Measurements from ENCODE around the gene TBCD.

- TF ChIP-seq, protein P1, sequence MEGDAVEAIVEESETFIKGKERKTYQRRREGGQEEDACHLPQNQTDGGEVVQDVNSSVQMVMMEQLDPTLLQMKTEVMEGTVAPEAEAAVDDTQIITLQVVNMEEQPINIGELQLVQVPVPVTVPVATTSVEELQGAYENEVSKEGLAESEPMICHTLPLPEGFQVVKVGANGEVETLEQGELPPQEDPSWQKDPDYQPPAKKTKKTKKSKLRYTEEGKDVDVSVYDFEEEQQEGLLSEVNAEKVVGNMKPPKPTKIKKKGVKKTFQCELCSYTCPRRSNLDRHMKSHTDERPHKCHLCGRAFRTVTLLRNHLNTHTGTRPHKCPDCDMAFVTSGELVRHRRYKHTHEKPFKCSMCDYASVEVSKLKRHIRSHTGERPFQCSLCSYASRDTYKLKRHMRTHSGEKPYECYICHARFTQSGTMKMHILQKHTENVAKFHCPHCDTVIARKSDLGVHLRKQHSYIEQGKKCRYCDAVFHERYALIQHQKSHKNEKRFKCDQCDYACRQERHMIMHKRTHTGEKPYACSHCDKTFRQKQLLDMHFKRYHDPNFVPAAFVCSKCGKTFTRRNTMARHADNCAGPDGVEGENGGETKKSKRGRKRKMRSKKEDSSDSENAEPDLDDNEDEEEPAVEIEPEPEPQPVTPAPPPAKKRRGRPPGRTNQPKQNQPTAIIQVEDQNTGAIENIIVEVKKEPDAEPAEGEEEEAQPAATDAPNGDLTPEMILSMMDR (IDR thresholded peaks at IDR 0.05; ENCODE audit: low read depth, low read length), result no peak
- TF ChIP-seq POLR2A (IDR thresholded peaks at IDR 0.05; ENCODE audit: extremely low read depth, insufficient read length), result no peak
- TF ChIP-seq, protein P2, sequence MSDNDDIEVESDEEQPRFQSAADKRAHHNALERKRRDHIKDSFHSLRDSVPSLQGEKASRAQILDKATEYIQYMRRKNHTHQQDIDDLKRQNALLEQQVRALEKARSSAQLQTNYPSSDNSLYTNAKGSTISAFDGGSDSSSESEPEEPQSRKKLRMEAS (IDR thresholded peaks at IDR 0.05; ENCODE audit: low read depth, low read length), result no peak
Observed at GRCh38 chr17:82940226-82941020, 188.6 kb downstream of the TBCD start.

Measured in NB4 (cell line).